ENCODE measurements around the gene PRODH.
"Not testable (repeated sequence)": the region's sequence is repeated elsewhere in the genome, so short reads cannot be mapped to it uniquely, and the experiment has no call there.

Gene PRODH

DNA sequence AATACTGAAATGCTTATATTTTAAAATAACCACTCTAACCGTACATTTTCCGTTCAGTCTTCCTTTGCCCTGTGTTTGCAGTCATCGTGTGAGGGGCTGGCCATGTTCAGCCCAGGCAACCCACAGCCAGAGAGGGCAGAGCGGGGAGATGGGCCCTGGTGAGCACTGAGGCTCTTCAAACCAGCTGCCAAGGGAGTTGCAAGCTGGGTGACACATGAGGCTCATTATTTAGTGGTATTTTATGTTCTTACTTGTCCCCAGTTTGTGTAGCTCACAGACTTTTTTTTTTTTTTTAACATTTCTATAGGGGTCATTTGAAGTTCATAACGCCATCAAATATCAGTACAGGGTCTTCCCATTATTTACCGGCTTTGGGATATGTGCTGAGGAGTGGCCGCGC, 48.0 kb downstream of the PRODH start:
- no peak for DNase-seq (ENCODE audit: low read depth)
- H3K4me3 ChIP-seq (ENCODE audit: control insufficient read depth, low read depth, low read length), result no peak overlapping the region
- TF ChIP-seq, protein P1, sequence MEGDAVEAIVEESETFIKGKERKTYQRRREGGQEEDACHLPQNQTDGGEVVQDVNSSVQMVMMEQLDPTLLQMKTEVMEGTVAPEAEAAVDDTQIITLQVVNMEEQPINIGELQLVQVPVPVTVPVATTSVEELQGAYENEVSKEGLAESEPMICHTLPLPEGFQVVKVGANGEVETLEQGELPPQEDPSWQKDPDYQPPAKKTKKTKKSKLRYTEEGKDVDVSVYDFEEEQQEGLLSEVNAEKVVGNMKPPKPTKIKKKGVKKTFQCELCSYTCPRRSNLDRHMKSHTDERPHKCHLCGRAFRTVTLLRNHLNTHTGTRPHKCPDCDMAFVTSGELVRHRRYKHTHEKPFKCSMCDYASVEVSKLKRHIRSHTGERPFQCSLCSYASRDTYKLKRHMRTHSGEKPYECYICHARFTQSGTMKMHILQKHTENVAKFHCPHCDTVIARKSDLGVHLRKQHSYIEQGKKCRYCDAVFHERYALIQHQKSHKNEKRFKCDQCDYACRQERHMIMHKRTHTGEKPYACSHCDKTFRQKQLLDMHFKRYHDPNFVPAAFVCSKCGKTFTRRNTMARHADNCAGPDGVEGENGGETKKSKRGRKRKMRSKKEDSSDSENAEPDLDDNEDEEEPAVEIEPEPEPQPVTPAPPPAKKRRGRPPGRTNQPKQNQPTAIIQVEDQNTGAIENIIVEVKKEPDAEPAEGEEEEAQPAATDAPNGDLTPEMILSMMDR (conservative IDR thresholded peaks at IDR 0.05; ENCODE audit: control insufficient read depth, insufficient read depth, low read depth, low read length), result no peak

DNA sequence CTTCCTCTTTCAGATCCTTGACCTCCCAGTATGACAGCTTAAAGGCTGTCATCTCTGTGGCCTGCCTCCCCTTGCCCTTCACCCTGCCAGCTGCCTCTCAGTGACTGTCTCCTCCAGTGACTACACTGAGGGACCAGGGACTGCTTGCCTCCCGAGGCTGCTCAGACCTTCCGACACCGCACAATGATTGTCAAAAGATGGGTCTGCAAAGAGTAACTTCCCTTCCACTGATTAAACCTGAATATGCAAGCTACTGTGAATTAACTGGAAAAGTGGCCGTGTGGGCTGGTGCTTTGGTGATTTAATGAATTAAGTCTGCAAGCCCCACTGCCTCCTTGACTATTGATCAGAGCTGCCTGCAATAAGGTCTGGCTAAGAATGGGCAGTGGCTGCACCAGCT, 51.6 kb downstream of the PRODH start:
- H3K4me3 ChIP-seq (ENCODE audit: control insufficient read depth, low read depth, low read length); DNase-seq (ENCODE audit: low read depth): not testable (repeated sequence)

DNA sequence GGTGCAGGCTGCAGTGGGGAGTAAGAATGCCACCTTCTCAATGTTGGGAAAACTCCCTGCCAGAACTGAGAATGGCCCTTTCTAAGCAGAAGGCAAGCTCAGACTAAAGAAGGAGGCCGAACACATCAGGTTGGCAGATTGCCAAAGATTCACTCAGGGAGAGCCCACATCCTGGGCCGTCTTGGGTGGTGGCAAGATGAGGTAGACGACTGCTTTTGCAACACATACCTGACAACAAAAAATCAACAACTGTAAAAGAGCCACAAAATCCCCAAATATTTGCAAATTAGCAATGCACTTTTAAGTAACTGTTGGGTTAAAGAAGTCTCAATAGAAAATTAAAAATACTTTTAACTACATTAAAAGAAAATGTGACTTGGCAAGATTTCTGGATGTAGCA, 54.8 kb downstream of the PRODH start:
- not testable (repeated sequence) for H3K4me3 ChIP-seq (ENCODE audit: control insufficient read depth, low read depth, low read length)
- peak; percentile 0 for DNase-seq (ENCODE audit: low read depth)
